HUES48 (cell line): ENCODE data around the gene PDE1A.

ENCODE experiments used
- H3K27ac ChIP-seq: one replicate; pipeline ENCODE4 v1.7.0; 2013; ENCODE audit warnings: low read depth, low read length, inconsistent platforms
- H3K27me3 ChIP-seq: 2 replicates; pipeline ENCODE4 v1.6.1; 2013; ENCODE audit warnings: mild to moderate bottlenecking, low read length; ENCODE audit not compliant: control insufficient read depth, insufficient read depth
- H3K36me3 ChIP-seq: 2 replicates; pipeline ENCODE4 v1.6.1; 2013; ENCODE audit warnings: low read length; ENCODE audit not compliant: control insufficient read depth, insufficient read depth
- H3K4me1 ChIP-seq: 2 replicates; pipeline ENCODE4 v1.6.1; 2013; ENCODE audit warnings: mild to moderate bottlenecking, low read length; ENCODE audit not compliant: control insufficient read depth, insufficient read depth
- H3K4me3 ChIP-seq: 2 replicates; pipeline ENCODE4 v1.5.1; 2013; ENCODE audit warnings: mild to moderate bottlenecking, low read depth, low read length
- H3K9ac ChIP-seq: 2 replicates; pipeline ENCODE4 v1.6.1; 2013; ENCODE audit warnings: mild to moderate bottlenecking, low read depth, low read length, moderate library complexity
- H3K9me3 ChIP-seq: 2 replicates; pipeline ENCODE4 v1.6.1; 2013; ENCODE audit warnings: low read length; ENCODE audit not compliant: control insufficient read depth, insufficient read depth

PDE1A gene

GRCh38 chr2:182319556-182320505 is 107.0 kb downstream of the PDE1A start:
- no peaks in the 10 kb centered on the region for H3K27me3 ChIP-seq
- H3K9me3 ChIP-seq: no peaks in the 10 kb centered on the region
- no peaks in the 10 kb centered on the region for H3K36me3 ChIP-seq
- H3K9ac ChIP-seq: no peak overlapping the region
- no peak overlapping the region for H3K27ac ChIP-seq
- H3K4me1 ChIP-seq: no peaks in the 10 kb centered on the region
- H3K4me3 ChIP-seq: no peak overlapping the region

- Histone ChIP-seq H3K9ac (no peak overlapping the region), H3K4me3 (no peak overlapping the region), H3K27me3 (no peaks in the 10 kb centered on the region), H3K9me3 (no peaks in the 10 kb centered on the region), H3K36me3 (no peaks in the 10 kb centered on the region), H3K27ac (no peak overlapping the region), H3K4me1 (no peaks in the 10 kb centered on the region)
These were observed 108.2 kb downstream of the PDE1A start for GRCh38 chr2:182318466-182319220.

GRCh38 chr2:182316950-182317349 is 109.9 kb downstream of the PDE1A start:
- H3K27me3 ChIP-seq: no peaks in the 10 kb centered on the region

GRCh38 chr2:182302972-182303371 is 123.9 kb downstream of the PDE1A start:
- Histone ChIP-seq H3K27me3 (no peaks in the 10 kb centered on the region), H3K9me3 (no peaks in the 10 kb centered on the region), H3K4me3 (no peak overlapping the region), H3K9ac (no peak overlapping the region), H3K4me1 (no peaks in the 10 kb centered on the region), H3K36me3 (no peaks in the 10 kb centered on the region), H3K27ac (no peak overlapping the region)

More at GRCh38 chr2:182316950-182317349, 109.9 kb downstream of the PDE1A start:
- Histone ChIP-seq H3K9me3 (no peaks in the 10 kb centered on the region), H3K27ac (no peak overlapping the region), H3K36me3 (no peaks in the 10 kb centered on the region), H3K4me3 (no peak overlapping the region), H3K9ac (no peak overlapping the region), H3K4me1 (no peaks in the 10 kb centered on the region)

- Histone ChIP-seq H3K4me3 (no peak overlapping the region), H3K27me3 (no peaks in the 10 kb centered on the region), H3K36me3 (no peaks in the 10 kb centered on the region), H3K27ac (no peak overlapping the region), H3K9ac (no peak overlapping the region), H3K4me1 (no peaks in the 10 kb centered on the region), H3K9me3 (no peaks in the 10 kb centered on the region)
These were observed 124.7 kb downstream of the PDE1A start for GRCh38 chr2:182302174-182302573.

- Histone ChIP-seq H3K4me1 (no peaks in the 10 kb centered on the region), H3K9ac (no peak overlapping the region), H3K36me3 (no peaks in the 10 kb centered on the region), H3K9me3 (no peaks in the 10 kb centered on the region), H3K27ac (no peak overlapping the region), H3K4me3 (no peak overlapping the region), H3K27me3 (no peaks in the 10 kb centered on the region)
These were observed 125.7 kb downstream of the PDE1A start for GRCh38 chr2:182301093-182301492.

- no peak overlapping the region for H3K4me3 ChIP-seq
These were observed 126.2 kb downstream of the PDE1A start for GRCh38 chr2:182300608-182301007.

GRCh38 chr2:182299632-182300031 is 127.2 kb downstream of the PDE1A start:
- H3K4me1 ChIP-seq: no peaks in the 10 kb centered on the region
- H3K27ac ChIP-seq: no peak overlapping the region
- H3K36me3 ChIP-seq: no peaks in the 10 kb centered on the region
- H3K4me3 ChIP-seq: no peak overlapping the region
- no peaks in the 10 kb centered on the region for H3K9me3 ChIP-seq
- H3K9ac ChIP-seq: no peak overlapping the region
- no peaks in the 10 kb centered on the region for H3K27me3 ChIP-seq

More at GRCh38 chr2:182300608-182301007, 126.2 kb downstream of the PDE1A start:
- Histone ChIP-seq H3K27ac (no peak overlapping the region), H3K9me3 (no peaks in the 10 kb centered on the region), H3K9ac (no peak overlapping the region), H3K36me3 (no peaks in the 10 kb centered on the region), H3K27me3 (no peaks in the 10 kb centered on the region), H3K4me1 (no peaks in the 10 kb centered on the region)

GRCh38 chr2:182298456-182298855 is 128.4 kb downstream of the PDE1A start:
- Histone ChIP-seq H3K27ac (no peak overlapping the region), H3K4me3 (no peak overlapping the region), H3K4me1 (no peaks in the 10 kb centered on the region), H3K9me3 (no peaks in the 10 kb centered on the region), H3K36me3 (no peaks in the 10 kb centered on the region), H3K9ac (no peak overlapping the region), H3K27me3 (no peaks in the 10 kb centered on the region)

- Histone ChIP-seq H3K36me3 (no peaks in the 10 kb centered on the region), H3K4me1 (no peaks in the 10 kb centered on the region), H3K4me3 (no peak overlapping the region), H3K9me3 (no peaks in the 10 kb centered on the region), H3K27me3 (no peaks in the 10 kb centered on the region), H3K27ac (no peak overlapping the region), H3K9ac (no peak overlapping the region)
These were observed 135.5 kb downstream of the PDE1A start for GRCh38 chr2:182291296-182291695.

GRCh38 chr2:182283512-182283911 is 143.3 kb downstream of the PDE1A start:
- H3K27ac ChIP-seq: no peak overlapping the region
- H3K9me3 ChIP-seq: no peaks in the 10 kb centered on the region
- no peak overlapping the region for H3K9ac ChIP-seq
- no peaks in the 10 kb centered on the region for H3K27me3 ChIP-seq
- H3K36me3 ChIP-seq: no peaks in the 10 kb centered on the region
- H3K4me3 ChIP-seq: no peak overlapping the region
- no peaks in the 10 kb centered on the region for H3K4me1 ChIP-seq
